ENCODE measurements around the gene DEPP1. TPM values are rescaled to one million over a fixed set of nuclear protein-coding genes. Genes with fewer than 3 reads are reported as not detected.

DEPP1 gene
- total and polyA plus RNA-seq, 2 of the 13 experiments (the other 11 are each of a cell fraction or from before 2014, with no cell fraction given) = 14.8 to 270 TPM

DNA sequence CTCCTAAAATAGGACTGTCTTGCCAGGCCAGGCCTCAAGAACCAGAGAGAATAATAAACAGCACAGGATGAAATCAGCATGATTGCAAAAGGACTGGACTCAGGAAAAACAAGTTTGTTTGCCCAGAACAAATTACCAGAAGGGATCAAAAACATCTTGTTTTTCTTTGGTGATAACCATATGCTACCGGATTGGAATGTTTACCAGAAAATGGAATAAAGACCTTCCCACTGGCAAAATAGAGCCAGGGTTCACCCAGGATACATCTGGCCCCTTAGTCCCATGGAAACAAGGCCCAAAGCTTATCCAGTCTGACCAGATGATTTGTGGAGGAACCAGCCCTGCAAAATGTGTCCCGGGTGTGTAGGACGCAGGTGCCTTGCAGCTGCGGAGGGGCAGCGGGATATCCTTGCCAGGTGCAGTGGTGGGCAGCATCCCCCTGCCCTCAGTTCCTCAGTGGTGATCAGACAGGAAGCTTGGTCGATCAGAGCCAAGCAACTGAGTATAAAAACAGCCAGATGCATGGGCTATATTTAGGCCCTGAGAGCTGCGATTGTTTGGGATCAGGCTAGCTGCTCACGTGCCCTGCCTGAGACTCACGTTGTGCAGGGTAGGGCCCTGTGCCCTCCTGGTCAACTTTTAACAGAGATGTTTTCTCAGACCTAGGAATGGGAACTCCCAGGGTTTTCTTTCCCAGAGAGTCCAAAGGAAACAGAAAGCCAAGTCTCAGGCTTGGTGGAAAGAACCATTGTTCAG lies 17.5 kb upstream of the DEPP1 start:
- H3K9ac ChIP-seq (ENCODE audit: insufficient read depth, low read depth, low read length) = peak overlapping the region; percentile 71
- H3K4me2 ChIP-seq (ENCODE audit: low read depth, low read length) = peak overlapping the region; percentile 60
- no peaks in the 10 kb centered on the region for H3K27me3 ChIP-seq (ENCODE audit: control insufficient read depth in 1 of 2, insufficient read depth in 2 of 2, low read length in 2 of 2)
- ChIA-PET CTCF (ENCODE audit: low intra/inter-chr PET ratio, low total read pairs) (no interaction called here), POLR2A (interaction anchor here (0.9 to 12.0 kb wide), 14 partner anchors 8 to 1129 kb away, joined by 3 to 863 read pairs (median 4); partner anchors contain the start of genes DEPP1 and RASSF4)
- in situ Hi-C loops (cut with HindIII; ENCODE audit: extremely low pct_ligation_motif_present, low pct_unique_long_range_greater_than_20kb) (no loop called here), intact Hi-C loops (cut with micrococcal nuclease; ENCODE audit: unreplicated experiment) (loop anchor here (1.0 kb wide), 1 partner anchor 15 kb away; no protein-coding TSS in a partner anchor)
- WGBS (ENCODE audit: low lambda C conversion rate) = 0% methylated on average over 5 of the region's 9 CpGs
- H3K4me1 ChIP-seq (ENCODE audit: insufficient read depth, low read length) = peaks cover 94% of the 10 kb centered on the region
- H3K27ac ChIP-seq (ENCODE audit: extremely low read length, insufficient read depth, low read length) = peak overlapping the region; percentile 92
- peak; percentile 94 for DNase-seq (ENCODE audit: low spot score)
- peaks cover 12 to 22% of the 10 kb centered on the region in 2 experiments; a peak in 3 of 5 replicates for H3K36me3 ChIP-seq (replicated peaks in 1 of 2; ENCODE audit: control insufficient read depth in 1 of 2, insufficient read depth in 2 of 2, low read length in 2 of 2)
- TSS peak; percentile 5 for BruUV-seq (replicated peaks)
- no peaks in the 10 kb centered on the region for H3K79me2 ChIP-seq (ENCODE audit: insufficient read depth, low read length)
- no peak overlapping the region for H2AFZ ChIP-seq (ENCODE audit: low read length)
- H4K20me1 ChIP-seq (ENCODE audit: insufficient read depth, low read length) = no peaks in the 10 kb centered on the region
- no peaks in the 10 kb centered on the region for H3K9me3 ChIP-seq (ENCODE audit: low read length)
- peak; percentile 83 for ATAC-seq
- FAIRE-seq = peak; percentile 53
- H3K4me3 ChIP-seq (replicated peaks in 1 of 3; ENCODE audit: insufficient read depth in 1 of 3, low read depth in 2 of 3, low read length in 3 of 3) = peak overlapping the region in 2 of 3 experiments; percentile 16 to 40; a peak in 3 of 6 replicates
- TF ChIP-seq, protein P1, sequence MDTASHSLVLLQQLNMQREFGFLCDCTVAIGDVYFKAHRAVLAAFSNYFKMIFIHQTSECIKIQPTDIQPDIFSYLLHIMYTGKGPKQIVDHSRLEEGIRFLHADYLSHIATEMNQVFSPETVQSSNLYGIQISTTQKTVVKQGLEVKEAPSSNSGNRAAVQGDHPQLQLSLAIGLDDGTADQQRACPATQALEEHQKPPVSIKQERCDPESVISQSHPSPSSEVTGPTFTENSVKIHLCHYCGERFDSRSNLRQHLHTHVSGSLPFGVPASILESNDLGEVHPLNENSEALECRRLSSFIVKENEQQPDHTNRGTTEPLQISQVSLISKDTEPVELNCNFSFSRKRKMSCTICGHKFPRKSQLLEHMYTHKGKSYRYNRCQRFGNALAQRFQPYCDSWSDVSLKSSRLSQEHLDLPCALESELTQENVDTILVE (CRISPR knock-in tag; IDR thresholded peaks at IDR 0.05) = peak; percentile 90
- TF ChIP-seq, protein P2, sequence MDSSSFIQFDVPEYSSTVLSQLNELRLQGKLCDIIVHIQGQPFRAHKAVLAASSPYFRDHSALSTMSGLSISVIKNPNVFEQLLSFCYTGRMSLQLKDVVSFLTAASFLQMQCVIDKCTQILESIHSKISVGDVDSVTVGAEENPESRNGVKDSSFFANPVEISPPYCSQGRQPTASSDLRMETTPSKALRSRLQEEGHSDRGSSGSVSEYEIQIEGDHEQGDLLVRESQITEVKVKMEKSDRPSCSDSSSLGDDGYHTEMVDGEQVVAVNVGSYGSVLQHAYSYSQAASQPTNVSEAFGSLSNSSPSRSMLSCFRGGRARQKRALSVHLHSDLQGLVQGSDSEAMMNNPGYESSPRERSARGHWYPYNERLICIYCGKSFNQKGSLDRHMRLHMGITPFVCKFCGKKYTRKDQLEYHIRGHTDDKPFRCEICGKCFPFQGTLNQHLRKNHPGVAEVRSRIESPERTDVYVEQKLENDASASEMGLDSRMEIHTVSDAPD (CRISPR knock-in tag; IDR thresholded peaks at IDR 0.05) = peak; percentile 99
- TF ChIP-seq, protein P3, sequence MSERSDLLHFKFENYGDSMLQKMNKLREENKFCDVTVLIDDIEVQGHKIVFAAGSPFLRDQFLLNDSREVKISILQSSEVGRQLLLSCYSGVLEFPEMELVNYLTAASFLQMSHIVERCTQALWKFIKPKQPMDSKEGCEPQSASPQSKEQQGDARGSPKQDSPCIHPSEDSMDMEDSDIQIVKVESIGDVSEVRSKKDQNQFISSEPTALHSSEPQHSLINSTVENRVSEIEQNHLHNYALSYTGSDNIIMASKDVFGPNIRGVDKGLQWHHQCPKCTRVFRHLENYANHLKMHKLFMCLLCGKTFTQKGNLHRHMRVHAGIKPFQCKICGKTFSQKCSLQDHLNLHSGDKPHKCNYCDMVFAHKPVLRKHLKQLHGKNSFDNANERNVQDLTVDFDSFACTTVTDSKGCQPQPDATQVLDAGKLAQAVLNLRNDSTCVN (CRISPR knock-in tag; IDR thresholded peaks at IDR 0.05; ENCODE audit: borderline replicate concordance) = no peak
- TF ChIP-seq RFX1 (IDR thresholded peaks at IDR 0.05) (peak; percentile 22; the same call in 1 of the 2 replicates), ESRRA (CRISPR knock-in tag; IDR thresholded peaks at IDR 0.05; ENCODE audit: low read depth) (no peak; the same call in 1 of the 2 replicates), MATR3 (CRISPR knock-in tag; IDR thresholded peaks at IDR 0.05) (no peak), ZNF7 (CRISPR knock-in tag; IDR thresholded peaks at IDR 0.05) (peak; percentile 5; the same call in 1 of the 2 replicates), ZKSCAN5 (CRISPR knock-in tag; IDR thresholded peaks at IDR 0.05) (no peak), ZNF605 (CRISPR knock-in tag; IDR thresholded peaks at IDR 0.05) (no peak; the same call in none of the 2 replicates), CBFB (CRISPR knock-in tag; IDR thresholded peaks at IDR 0.05) (no peak), ZNF333 (CRISPR knock-in tag; IDR thresholded peaks at IDR 0.05; ENCODE audit: borderline replicate concordance) (no peak), FOXJ3 (CRISPR knock-in tag; IDR thresholded peaks at IDR 0.05; ENCODE audit: borderline replicate concordance) (peak; percentile 96; the same call in 1 of the 2 replicates), ELF1 (CRISPR knock-in tag; IDR thresholded peaks at IDR 0.05) (peak; percentile 11; the same call in 1 of the 2 replicates), PAX8 (CRISPR knock-in tag; IDR thresholded peaks at IDR 0.05; ENCODE audit: borderline replicate concordance) (no peak), ZNF562 (CRISPR knock-in tag; IDR thresholded peaks at IDR 0.05; ENCODE audit: borderline replicate concordance) (no peak), KLF13 (CRISPR knock-in tag; IDR thresholded peaks at IDR 0.05) (no peak)
- TF ChIP-seq, protein P4, sequence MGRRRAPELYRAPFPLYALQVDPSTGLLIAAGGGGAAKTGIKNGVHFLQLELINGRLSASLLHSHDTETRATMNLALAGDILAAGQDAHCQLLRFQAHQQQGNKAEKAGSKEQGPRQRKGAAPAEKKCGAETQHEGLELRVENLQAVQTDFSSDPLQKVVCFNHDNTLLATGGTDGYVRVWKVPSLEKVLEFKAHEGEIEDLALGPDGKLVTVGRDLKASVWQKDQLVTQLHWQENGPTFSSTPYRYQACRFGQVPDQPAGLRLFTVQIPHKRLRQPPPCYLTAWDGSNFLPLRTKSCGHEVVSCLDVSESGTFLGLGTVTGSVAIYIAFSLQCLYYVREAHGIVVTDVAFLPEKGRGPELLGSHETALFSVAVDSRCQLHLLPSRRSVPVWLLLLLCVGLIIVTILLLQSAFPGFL (CRISPR knock-in tag; IDR thresholded peaks at IDR 0.05) = no peak
- TF ChIP-seq, protein P5, sequence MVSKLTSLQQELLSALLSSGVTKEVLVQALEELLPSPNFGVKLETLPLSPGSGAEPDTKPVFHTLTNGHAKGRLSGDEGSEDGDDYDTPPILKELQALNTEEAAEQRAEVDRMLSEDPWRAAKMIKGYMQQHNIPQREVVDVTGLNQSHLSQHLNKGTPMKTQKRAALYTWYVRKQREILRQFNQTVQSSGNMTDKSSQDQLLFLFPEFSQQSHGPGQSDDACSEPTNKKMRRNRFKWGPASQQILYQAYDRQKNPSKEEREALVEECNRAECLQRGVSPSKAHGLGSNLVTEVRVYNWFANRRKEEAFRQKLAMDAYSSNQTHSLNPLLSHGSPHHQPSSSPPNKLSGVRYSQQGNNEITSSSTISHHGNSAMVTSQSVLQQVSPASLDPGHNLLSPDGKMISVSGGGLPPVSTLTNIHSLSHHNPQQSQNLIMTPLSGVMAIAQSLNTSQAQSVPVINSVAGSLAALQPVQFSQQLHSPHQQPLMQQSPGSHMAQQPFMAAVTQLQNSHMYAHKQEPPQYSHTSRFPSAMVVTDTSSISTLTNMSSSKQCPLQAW (CRISPR knock-in tag; IDR thresholded peaks at IDR 0.05) = peak; percentile 78
